ENCODE measurements around the gene SCFD2.

DNA sequence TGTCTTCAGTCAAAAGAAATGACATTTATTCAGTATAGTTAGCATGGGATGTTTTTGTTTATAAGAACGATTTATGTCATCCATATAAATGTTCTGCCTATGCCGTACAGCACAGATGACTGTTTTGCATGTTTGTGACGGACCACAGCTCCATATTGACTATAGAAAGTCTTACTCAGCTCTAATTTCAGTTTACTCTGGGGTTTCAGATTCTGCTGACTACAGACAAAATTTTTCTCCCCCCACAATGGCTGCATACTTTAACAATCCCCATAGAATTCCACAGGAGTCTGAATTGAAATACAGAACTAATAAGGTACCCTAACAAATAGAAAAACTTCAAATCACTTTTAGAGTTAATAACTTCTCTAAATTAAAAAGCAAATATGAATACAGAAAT, 191.0 kb downstream of the SCFD2 start:
- TF ChIP-seq SP1 (CRISPR knock-in tag; conservative IDR thresholded peaks at IDR 0.05), result no peak
- TF ChIP-seq NR1H2 (CRISPR knock-in tag; IDR thresholded peaks at IDR 0.05), result no peak
- no peak for TF ChIP-seq ZNF396 (CRISPR knock-in tag; IDR thresholded peaks at IDR 0.05; ENCODE audit: borderline replicate concordance)
- TF ChIP-seq NR3C1 (CRISPR knock-in tag; conservative IDR thresholded peaks at IDR 0.05; ENCODE audit: low read depth), result no peak
- TF ChIP-seq, protein P1, sequence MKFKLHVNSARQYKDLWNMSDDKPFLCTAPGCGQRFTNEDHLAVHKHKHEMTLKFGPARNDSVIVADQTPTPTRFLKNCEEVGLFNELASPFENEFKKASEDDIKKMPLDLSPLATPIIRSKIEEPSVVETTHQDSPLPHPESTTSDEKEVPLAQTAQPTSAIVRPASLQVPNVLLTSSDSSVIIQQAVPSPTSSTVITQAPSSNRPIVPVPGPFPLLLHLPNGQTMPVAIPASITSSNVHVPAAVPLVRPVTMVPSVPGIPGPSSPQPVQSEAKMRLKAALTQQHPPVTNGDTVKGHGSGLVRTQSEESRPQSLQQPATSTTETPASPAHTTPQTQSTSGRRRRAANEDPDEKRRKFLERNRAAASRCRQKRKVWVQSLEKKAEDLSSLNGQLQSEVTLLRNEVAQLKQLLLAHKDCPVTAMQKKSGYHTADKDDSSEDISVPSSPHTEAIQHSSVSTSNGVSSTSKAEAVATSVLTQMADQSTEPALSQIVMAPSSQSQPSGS (CRISPR knock-in tag; IDR thresholded peaks at IDR 0.05; ENCODE audit: borderline replicate concordance, low read depth), result no peak
- TF ChIP-seq ATF1 (CRISPR knock-in tag; IDR thresholded peaks at IDR 0.05), result no peak
- TF ChIP-seq, protein P2, sequence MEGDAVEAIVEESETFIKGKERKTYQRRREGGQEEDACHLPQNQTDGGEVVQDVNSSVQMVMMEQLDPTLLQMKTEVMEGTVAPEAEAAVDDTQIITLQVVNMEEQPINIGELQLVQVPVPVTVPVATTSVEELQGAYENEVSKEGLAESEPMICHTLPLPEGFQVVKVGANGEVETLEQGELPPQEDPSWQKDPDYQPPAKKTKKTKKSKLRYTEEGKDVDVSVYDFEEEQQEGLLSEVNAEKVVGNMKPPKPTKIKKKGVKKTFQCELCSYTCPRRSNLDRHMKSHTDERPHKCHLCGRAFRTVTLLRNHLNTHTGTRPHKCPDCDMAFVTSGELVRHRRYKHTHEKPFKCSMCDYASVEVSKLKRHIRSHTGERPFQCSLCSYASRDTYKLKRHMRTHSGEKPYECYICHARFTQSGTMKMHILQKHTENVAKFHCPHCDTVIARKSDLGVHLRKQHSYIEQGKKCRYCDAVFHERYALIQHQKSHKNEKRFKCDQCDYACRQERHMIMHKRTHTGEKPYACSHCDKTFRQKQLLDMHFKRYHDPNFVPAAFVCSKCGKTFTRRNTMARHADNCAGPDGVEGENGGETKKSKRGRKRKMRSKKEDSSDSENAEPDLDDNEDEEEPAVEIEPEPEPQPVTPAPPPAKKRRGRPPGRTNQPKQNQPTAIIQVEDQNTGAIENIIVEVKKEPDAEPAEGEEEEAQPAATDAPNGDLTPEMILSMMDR (IDR thresholded peaks at IDR 0.05), result no peak
- TF ChIP-seq TEAD4 (CRISPR knock-in tag; IDR thresholded peaks at IDR 0.05), result no peak
- TF ChIP-seq, protein P3, sequence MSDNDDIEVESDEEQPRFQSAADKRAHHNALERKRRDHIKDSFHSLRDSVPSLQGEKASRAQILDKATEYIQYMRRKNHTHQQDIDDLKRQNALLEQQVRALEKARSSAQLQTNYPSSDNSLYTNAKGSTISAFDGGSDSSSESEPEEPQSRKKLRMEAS (CRISPR knock-in tag; IDR thresholded peaks at IDR 0.05), result no peak
- TF ChIP-seq ZBTB21 (CRISPR knock-in tag; IDR thresholded peaks at IDR 0.05; ENCODE audit: borderline replicate concordance), result no peak
- TF ChIP-seq ZNF423 (CRISPR knock-in tag; IDR thresholded peaks at IDR 0.05), result no peak
- no peak for TF ChIP-seq NFYB (CRISPR knock-in tag; conservative IDR thresholded peaks at IDR 0.05; ENCODE audit: low read depth)

Measured in WTC11 (cell line).